Neural cell (in vitro differentiated cells): ENCODE data around the gene RNF13.

Source experiments
- EP300 ChIP-seq: fragments of 450-650 bp; conservative IDR thresholded peaks from 2 replicates; pipeline ENCODE4 v1.6.1; 2014; ENCODE audit warnings: antibody characterized with exemption, mild to moderate bottlenecking, moderate library complexity; ENCODE audit not compliant: poor library complexity, severe bottlenecking
- POLR2AphosphoS5 ChIP-seq: IDR thresholded peaks from 2 replicates; pipeline ENCODE4 v1.6.1; 2012
- TF ChIP-seq, protein P1 (sequence below): fragments of 450-650 bp; IDR thresholded peaks from 2 replicates; pipeline ENCODE4 v1.5.1; 2014; ENCODE audit warnings: antibody characterized with exemption, mild to moderate bottlenecking, moderate library complexity; ENCODE audit not compliant: poor library complexity, severe bottlenecking
- TF ChIP-seq, protein P2 (sequence below): IDR thresholded peaks from 2 replicates; pipeline ENCODE4 v1.6.1; 2012; ENCODE audit warnings: borderline replicate concordance

DNA sequence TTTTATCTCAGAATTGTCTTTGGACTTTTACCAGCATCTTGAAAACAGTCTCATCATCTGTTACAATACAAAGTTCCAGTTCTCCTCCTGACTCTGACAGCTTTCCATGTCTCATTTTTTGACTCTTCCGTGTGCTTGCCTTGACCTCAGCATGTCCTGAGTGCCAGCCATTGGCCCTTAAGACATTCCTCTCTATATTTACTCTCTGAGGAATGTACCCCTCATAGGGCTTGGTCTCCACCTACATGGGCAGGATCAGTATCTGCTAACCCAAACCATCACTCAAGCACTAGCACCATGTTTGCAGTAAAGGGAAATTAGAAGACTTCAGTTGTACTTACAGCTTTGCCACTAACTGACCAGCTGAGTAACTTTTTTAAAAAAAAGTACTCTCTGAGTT, 36.8 kb upstream of the RNF13 start:
- TF ChIP-seq POLR2AphosphoS5 (no peak), EP300 (no peak)
- TF ChIP-seq, protein P1, sequence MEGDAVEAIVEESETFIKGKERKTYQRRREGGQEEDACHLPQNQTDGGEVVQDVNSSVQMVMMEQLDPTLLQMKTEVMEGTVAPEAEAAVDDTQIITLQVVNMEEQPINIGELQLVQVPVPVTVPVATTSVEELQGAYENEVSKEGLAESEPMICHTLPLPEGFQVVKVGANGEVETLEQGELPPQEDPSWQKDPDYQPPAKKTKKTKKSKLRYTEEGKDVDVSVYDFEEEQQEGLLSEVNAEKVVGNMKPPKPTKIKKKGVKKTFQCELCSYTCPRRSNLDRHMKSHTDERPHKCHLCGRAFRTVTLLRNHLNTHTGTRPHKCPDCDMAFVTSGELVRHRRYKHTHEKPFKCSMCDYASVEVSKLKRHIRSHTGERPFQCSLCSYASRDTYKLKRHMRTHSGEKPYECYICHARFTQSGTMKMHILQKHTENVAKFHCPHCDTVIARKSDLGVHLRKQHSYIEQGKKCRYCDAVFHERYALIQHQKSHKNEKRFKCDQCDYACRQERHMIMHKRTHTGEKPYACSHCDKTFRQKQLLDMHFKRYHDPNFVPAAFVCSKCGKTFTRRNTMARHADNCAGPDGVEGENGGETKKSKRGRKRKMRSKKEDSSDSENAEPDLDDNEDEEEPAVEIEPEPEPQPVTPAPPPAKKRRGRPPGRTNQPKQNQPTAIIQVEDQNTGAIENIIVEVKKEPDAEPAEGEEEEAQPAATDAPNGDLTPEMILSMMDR, result no peak
- TF ChIP-seq, protein P2, sequence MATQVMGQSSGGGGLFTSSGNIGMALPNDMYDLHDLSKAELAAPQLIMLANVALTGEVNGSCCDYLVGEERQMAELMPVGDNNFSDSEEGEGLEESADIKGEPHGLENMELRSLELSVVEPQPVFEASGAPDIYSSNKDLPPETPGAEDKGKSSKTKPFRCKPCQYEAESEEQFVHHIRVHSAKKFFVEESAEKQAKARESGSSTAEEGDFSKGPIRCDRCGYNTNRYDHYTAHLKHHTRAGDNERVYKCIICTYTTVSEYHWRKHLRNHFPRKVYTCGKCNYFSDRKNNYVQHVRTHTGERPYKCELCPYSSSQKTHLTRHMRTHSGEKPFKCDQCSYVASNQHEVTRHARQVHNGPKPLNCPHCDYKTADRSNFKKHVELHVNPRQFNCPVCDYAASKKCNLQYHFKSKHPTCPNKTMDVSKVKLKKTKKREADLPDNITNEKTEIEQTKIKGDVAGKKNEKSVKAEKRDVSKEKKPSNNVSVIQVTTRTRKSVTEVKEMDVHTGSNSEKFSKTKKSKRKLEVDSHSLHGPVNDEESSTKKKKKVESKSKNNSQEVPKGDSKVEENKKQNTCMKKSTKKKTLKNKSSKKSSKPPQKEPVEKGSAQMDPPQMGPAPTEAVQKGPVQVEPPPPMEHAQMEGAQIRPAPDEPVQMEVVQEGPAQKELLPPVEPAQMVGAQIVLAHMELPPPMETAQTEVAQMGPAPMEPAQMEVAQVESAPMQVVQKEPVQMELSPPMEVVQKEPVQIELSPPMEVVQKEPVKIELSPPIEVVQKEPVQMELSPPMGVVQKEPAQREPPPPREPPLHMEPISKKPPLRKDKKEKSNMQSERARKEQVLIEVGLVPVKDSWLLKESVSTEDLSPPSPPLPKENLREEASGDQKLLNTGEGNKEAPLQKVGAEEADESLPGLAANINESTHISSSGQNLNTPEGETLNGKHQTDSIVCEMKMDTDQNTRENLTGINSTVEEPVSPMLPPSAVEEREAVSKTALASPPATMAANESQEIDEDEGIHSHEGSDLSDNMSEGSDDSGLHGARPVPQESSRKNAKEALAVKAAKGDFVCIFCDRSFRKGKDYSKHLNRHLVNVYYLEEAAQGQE, result no peak
